Measurements from ENCODE around the gene CTNNA1.
"Not testable (repeated sequence)": the region's sequence is repeated elsewhere in the genome, so short reads cannot be mapped to it uniquely, and the experiment has no call there.

Gene CTNNA1

GRCh38 chr5:138803285-138803684, 50.1 kb downstream of the CTNNA1 start:
- Mint-ChIP-seq H3K4me3 (no peak overlapping the region), H3K4me1 (ENCODE audit: low read depth) (peaks cover 8% of the 10 kb centered on the region), H3K27ac (no peak overlapping the region), H3K27me3 (peaks cover 18% of the 10 kb centered on the region), H3K36me3 (peaks cover 14% of the 10 kb centered on the region), H3K9me3 (ENCODE audit: low read depth) (peaks cover 12% of the 10 kb centered on the region)

- peaks cover 14% of the 10 kb centered on the region for H3K36me3 Mint-ChIP-seq
- no peak overlapping the region for H3K4me3 Mint-ChIP-seq
- peaks cover 12% of the 10 kb centered on the region for H3K9me3 Mint-ChIP-seq (ENCODE audit: low read depth)
- no peak overlapping the region for H3K27ac Mint-ChIP-seq
- peaks cover 8% of the 10 kb centered on the region for H3K4me1 Mint-ChIP-seq (ENCODE audit: low read depth)
- peaks cover 14% of the 10 kb centered on the region for H3K27me3 Mint-ChIP-seq
Measured at GRCh38 chr5:138803935-138804334, 50.7 kb downstream of the CTNNA1 start.

GRCh38 chr5:138805096-138805495, 51.9 kb downstream of the CTNNA1 start:
- Mint-ChIP-seq H3K27ac (no peak overlapping the region), H3K36me3 (peaks cover 15% of the 10 kb centered on the region), H3K4me1 (ENCODE audit: low read depth) (peaks cover 8% of the 10 kb centered on the region), H3K9me3 (ENCODE audit: low read depth) (peaks cover 10% of the 10 kb centered on the region), H3K27me3 (peaks cover 10% of the 10 kb centered on the region), H3K4me3 (no peak overlapping the region)

- peaks cover 8% of the 10 kb centered on the region for H3K9me3 Mint-ChIP-seq (ENCODE audit: low read depth)
- H3K27ac Mint-ChIP-seq: no peak overlapping the region
- H3K4me3 Mint-ChIP-seq: no peak overlapping the region
- H3K4me1 Mint-ChIP-seq (ENCODE audit: low read depth): peaks cover 8% of the 10 kb centered on the region
- peaks cover 10% of the 10 kb centered on the region for H3K36me3 Mint-ChIP-seq
- H3K27me3 Mint-ChIP-seq: peaks cover 3% of the 10 kb centered on the region
Measured at GRCh38 chr5:138807182-138807581, 54.0 kb downstream of the CTNNA1 start.

GRCh38 chr5:138809391-138809790, 56.2 kb downstream of the CTNNA1 start:
- peaks cover 10% of the 10 kb centered on the region for H3K36me3 Mint-ChIP-seq
- H3K4me1 Mint-ChIP-seq (ENCODE audit: low read depth): peaks cover 8% of the 10 kb centered on the region

GRCh38 chr5:138810861-138811260, 57.6 kb downstream of the CTNNA1 start:
- not testable (repeated sequence) for H3K27ac Mint-ChIP-seq; H3K27me3 Mint-ChIP-seq; H3K9me3 Mint-ChIP-seq (ENCODE audit: low read depth); H3K4me1 Mint-ChIP-seq (ENCODE audit: low read depth); H3K4me3 Mint-ChIP-seq
- peaks cover 12% of the 10 kb centered on the region for H3K36me3 Mint-ChIP-seq

More at GRCh38 chr5:138809391-138809790, 56.2 kb downstream of the CTNNA1 start:
- no peak overlapping the region for H3K4me3 Mint-ChIP-seq
- H3K27ac Mint-ChIP-seq: no peak overlapping the region
- H3K27me3 Mint-ChIP-seq: peaks cover 2% of the 10 kb centered on the region
- peaks cover 8% of the 10 kb centered on the region for H3K9me3 Mint-ChIP-seq (ENCODE audit: low read depth)

GRCh38 chr5:138815529-138815928, 62.3 kb downstream of the CTNNA1 start:
- no peak overlapping the region for H3K27ac Mint-ChIP-seq

GRCh38 chr5:138817241-138817640, 64.0 kb downstream of the CTNNA1 start:
- Mint-ChIP-seq H3K9me3 (ENCODE audit: low read depth) (no peaks in the 10 kb centered on the region), H3K4me3 (no peak overlapping the region), H3K4me1 (ENCODE audit: low read depth) (no peaks in the 10 kb centered on the region), H3K27ac (no peak overlapping the region), H3K27me3 (peaks cover 18% of the 10 kb centered on the region), H3K36me3 (peaks cover 4% of the 10 kb centered on the region)

More at GRCh38 chr5:138815529-138815928, 62.3 kb downstream of the CTNNA1 start:
- H3K4me3 Mint-ChIP-seq: no peak overlapping the region
- no peaks in the 10 kb centered on the region for H3K4me1 Mint-ChIP-seq (ENCODE audit: low read depth)
- peaks cover 4% of the 10 kb centered on the region for H3K36me3 Mint-ChIP-seq
- H3K9me3 Mint-ChIP-seq (ENCODE audit: low read depth): no peaks in the 10 kb centered on the region
- peaks cover 9% of the 10 kb centered on the region for H3K27me3 Mint-ChIP-seq

- Mint-ChIP-seq H3K27me3 (peaks cover 24% of the 10 kb centered on the region), H3K9me3 (ENCODE audit: low read depth) (no peaks in the 10 kb centered on the region), H3K27ac (no peak overlapping the region), H3K36me3 (peaks cover 4% of the 10 kb centered on the region), H3K4me3 (no peak overlapping the region), H3K4me1 (ENCODE audit: low read depth) (no peaks in the 10 kb centered on the region)
Measured at GRCh38 chr5:138819081-138819480, 65.9 kb downstream of the CTNNA1 start.

- no peaks in the 10 kb centered on the region for H3K36me3 Mint-ChIP-seq
- H3K27ac Mint-ChIP-seq: no peak overlapping the region
- H3K9me3 Mint-ChIP-seq (ENCODE audit: low read depth): no peaks in the 10 kb centered on the region
- H3K27me3 Mint-ChIP-seq: peaks cover 25% of the 10 kb centered on the region
- no peak overlapping the region for H3K4me3 Mint-ChIP-seq
- H3K4me1 Mint-ChIP-seq (ENCODE audit: low read depth): peaks cover 3% of the 10 kb centered on the region
Measured at GRCh38 chr5:138820695-138821094, 67.5 kb downstream of the CTNNA1 start.

- no peaks in the 10 kb centered on the region for H3K9me3 Mint-ChIP-seq (ENCODE audit: low read depth)
- H3K36me3 Mint-ChIP-seq: no peaks in the 10 kb centered on the region
- H3K27me3 Mint-ChIP-seq: peaks cover 25% of the 10 kb centered on the region
- no peak overlapping the region for H3K4me3 Mint-ChIP-seq
- no peak overlapping the region for H3K27ac Mint-ChIP-seq
- H3K4me1 Mint-ChIP-seq (ENCODE audit: low read depth): peaks cover 3% of the 10 kb centered on the region
Measured at GRCh38 chr5:138824516-138824915, 71.3 kb downstream of the CTNNA1 start.

GRCh38 chr5:138824924-138825863, 72.0 kb downstream of the CTNNA1 start:
- H3K27ac Mint-ChIP-seq: no peak overlapping the region
- peaks cover 23% of the 10 kb centered on the region for H3K27me3 Mint-ChIP-seq
- H3K4me3 Mint-ChIP-seq: no peak overlapping the region
- peaks cover 3% of the 10 kb centered on the region for H3K4me1 Mint-ChIP-seq (ENCODE audit: low read depth)
- no peaks in the 10 kb centered on the region for H3K36me3 Mint-ChIP-seq
- no peaks in the 10 kb centered on the region for H3K9me3 Mint-ChIP-seq (ENCODE audit: low read depth)

GRCh38 chr5:138828556-138828955, 75.3 kb downstream of the CTNNA1 start:
- H3K4me1 Mint-ChIP-seq (ENCODE audit: low read depth): peaks cover 3% of the 10 kb centered on the region
- peaks cover 7% of the 10 kb centered on the region for H3K27me3 Mint-ChIP-seq
- H3K36me3 Mint-ChIP-seq: no peaks in the 10 kb centered on the region
- H3K9me3 Mint-ChIP-seq (ENCODE audit: low read depth): no peaks in the 10 kb centered on the region
- H3K4me3 Mint-ChIP-seq: no peak overlapping the region
- H3K27ac Mint-ChIP-seq: no peak overlapping the region

- Mint-ChIP-seq H3K36me3 (no peaks in the 10 kb centered on the region), H3K4me3 (no peak overlapping the region), H3K27ac (no peak overlapping the region), H3K4me1 (ENCODE audit: low read depth) (peaks cover 3% of the 10 kb centered on the region), H3K27me3 (peaks cover 4% of the 10 kb centered on the region), H3K9me3 (ENCODE audit: low read depth) (no peaks in the 10 kb centered on the region)
Measured at GRCh38 chr5:138829341-138829740, 76.1 kb downstream of the CTNNA1 start.

GRCh38 chr5:138831703-138832102, 78.5 kb downstream of the CTNNA1 start:
- Mint-ChIP-seq H3K4me3 (no peak overlapping the region), H3K27ac (no peak overlapping the region), H3K4me1 (ENCODE audit: low read depth) (no peaks in the 10 kb centered on the region), H3K9me3 (ENCODE audit: low read depth) (no peaks in the 10 kb centered on the region), H3K36me3 (no peaks in the 10 kb centered on the region), H3K27me3 (peaks cover 9% of the 10 kb centered on the region)

GRCh38 chr5:138832218-138832617, 79.0 kb downstream of the CTNNA1 start:
- Mint-ChIP-seq H3K4me1 (ENCODE audit: low read depth) (no peaks in the 10 kb centered on the region), H3K4me3 (no peak overlapping the region), H3K27ac (no peak overlapping the region), H3K27me3 (peaks cover 9% of the 10 kb centered on the region), H3K9me3 (ENCODE audit: low read depth) (no peaks in the 10 kb centered on the region), H3K36me3 (no peaks in the 10 kb centered on the region)
